GM21447 (cell line): ENCODE results near the gene STX3.
"Not testable (repeated sequence)": the region's sequence is repeated elsewhere in the genome, so short reads cannot be mapped to it uniquely, and the experiment has no call there.

Source experiments
- ATAC-seq: cut with Tn5 transposase; IDR thresholded peaks from one replicate; pipeline ENCODE4 v1.9.1; 2021; ENCODE audit not compliant: unreplicated experiment

Gene STX3

GRCh38 chr11:59756845-59757244 is 1.7 kb downstream of the STX3 start:
- ATAC-seq, result no peak

GRCh38 chr11:59758401-59759037 is 3.3 kb downstream of the STX3 start:
- no peak for ATAC-seq

GRCh38 chr11:59759900-59760299 is 4.7 kb downstream of the STX3 start:
- no peak for ATAC-seq

- no peak for ATAC-seq
These were observed 5.6 kb downstream of the STX3 start for GRCh38 chr11:59760771-59761170.

GRCh38 chr11:59761993-59762392 is 6.8 kb downstream of the STX3 start:
- ATAC-seq, result no peak

GRCh38 chr11:59765068-59765735 is 10.0 kb downstream of the STX3 start:
- no peak for ATAC-seq

- ATAC-seq, result no peak
These were observed 11.5 kb downstream of the STX3 start for GRCh38 chr11:59766542-59767224.

- no peak for ATAC-seq
These were observed 12.0 kb downstream of the STX3 start for GRCh38 chr11:59767225-59767611.

- ATAC-seq, result no peak
These were observed 13.9 kb downstream of the STX3 start for GRCh38 chr11:59769111-59769510.

GRCh38 chr11:59769828-59770227 is 14.7 kb downstream of the STX3 start:
- no peak for ATAC-seq

GRCh38 chr11:59770319-59770718 is 15.1 kb downstream of the STX3 start:
- ATAC-seq, result no peak

GRCh38 chr11:59770869-59771268 is 15.7 kb downstream of the STX3 start:
- ATAC-seq, result no peak

- no peak for ATAC-seq
These were observed 16.4 kb downstream of the STX3 start for GRCh38 chr11:59771605-59772004.

GRCh38 chr11:59773083-59773440 is 17.9 kb downstream of the STX3 start:
- no peak for ATAC-seq

- ATAC-seq, result no peak
These were observed 21.3 kb downstream of the STX3 start for GRCh38 chr11:59776210-59777066.

GRCh38 chr11:59777104-59777503 is 21.9 kb downstream of the STX3 start:
- ATAC-seq, result no peak

GRCh38 chr11:59778122-59778521 is 22.9 kb downstream of the STX3 start:
- ATAC-seq, result no peak

- ATAC-seq, result no peak
These were observed 24.3 kb downstream of the STX3 start for GRCh38 chr11:59779487-59779886.

GRCh38 chr11:59782080-59782479 is 26.9 kb downstream of the STX3 start:
- no peak for ATAC-seq

- no peak for ATAC-seq
These were observed 28.5 kb downstream of the STX3 start for GRCh38 chr11:59783632-59784090.

GRCh38 chr11:59784441-59784840 is 29.3 kb downstream of the STX3 start:
- ATAC-seq, result not testable (repeated sequence)
